ENCODE results near the gene PPP2R2C. TPM values are rescaled to one million over a fixed set of nuclear protein-coding genes. Genes with fewer than 3 reads are reported as not detected.

The PPP2R2C gene
- total RNA-seq, 6 experiments from 2014 or later: 0.14 to 0.25 (median 0.23) TPM; not detected in 2

DNA sequence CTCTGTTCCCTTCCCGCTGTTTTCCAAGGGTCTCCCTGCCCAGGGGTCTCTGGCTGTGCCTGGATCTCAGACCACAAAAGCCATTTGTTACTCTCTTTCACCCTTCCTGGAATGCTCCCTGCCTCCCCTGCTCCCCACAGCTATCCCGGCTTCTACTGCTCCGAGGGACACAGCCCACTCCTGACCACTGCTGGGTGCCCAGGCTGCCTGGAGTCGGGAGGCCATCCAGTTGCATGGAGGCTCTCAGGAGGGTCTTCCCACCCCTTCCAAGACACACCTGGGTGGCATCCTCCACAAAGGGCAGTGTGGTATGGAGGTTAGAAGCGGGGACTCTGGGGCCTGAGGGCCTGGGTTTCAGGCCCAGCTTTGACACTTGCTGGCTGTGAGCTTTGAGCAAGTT is 101.1 kb downstream of the PPP2R2C start:
- H3K9me3 Mint-ChIP-seq: no peaks in the 10 kb centered on the region

DNA sequence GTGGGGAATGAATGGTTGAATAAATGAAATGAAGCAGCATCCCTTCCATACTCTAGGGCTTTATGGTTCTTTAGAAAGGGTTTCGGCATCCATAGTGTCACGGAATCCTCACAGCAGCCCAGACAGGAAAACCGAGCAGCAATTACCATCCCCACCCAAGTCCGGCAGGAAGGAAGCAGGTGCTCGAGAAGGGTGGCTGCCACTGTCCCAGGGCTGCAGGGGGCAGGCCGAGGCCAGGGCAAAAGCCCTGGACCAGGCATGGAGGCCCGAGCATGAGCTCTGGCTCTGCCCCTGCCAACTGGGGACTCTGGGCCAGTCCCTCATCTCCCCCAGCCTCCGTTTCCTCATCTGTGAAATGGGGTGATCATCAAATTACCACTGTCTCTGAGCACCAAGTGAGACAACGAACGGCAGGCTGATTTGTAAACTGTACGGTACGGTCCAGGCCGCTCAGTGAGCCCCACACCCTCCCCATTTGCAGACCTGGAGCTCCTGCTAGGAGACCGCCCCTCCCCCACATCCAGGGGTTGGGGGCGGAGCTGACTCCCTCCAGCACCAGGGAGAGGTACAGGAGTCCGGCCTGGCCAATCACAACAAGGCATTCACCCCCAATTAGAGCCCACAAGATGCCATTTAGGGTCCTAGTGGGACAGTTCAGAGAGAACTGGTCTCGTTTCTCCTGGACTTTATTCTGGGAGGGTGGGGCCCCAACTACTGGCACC is 102.3 kb downstream of the PPP2R2C start:
- Mint-ChIP-seq H3K4me1 (ENCODE audit: low read depth) (no peaks in the 10 kb centered on the region), H3K27me3 (ENCODE audit: insufficient read depth) (peaks cover 42% of the 10 kb centered on the region), H3K4me3 (no peak overlapping the region), H3K27ac (no peak overlapping the region), H3K36me3 (ENCODE audit: low read depth) (no peaks in the 10 kb centered on the region), H3K9me3 (no peaks in the 10 kb centered on the region)
- DNase-seq: no peak
- TF ChIP-seq, protein P1, sequence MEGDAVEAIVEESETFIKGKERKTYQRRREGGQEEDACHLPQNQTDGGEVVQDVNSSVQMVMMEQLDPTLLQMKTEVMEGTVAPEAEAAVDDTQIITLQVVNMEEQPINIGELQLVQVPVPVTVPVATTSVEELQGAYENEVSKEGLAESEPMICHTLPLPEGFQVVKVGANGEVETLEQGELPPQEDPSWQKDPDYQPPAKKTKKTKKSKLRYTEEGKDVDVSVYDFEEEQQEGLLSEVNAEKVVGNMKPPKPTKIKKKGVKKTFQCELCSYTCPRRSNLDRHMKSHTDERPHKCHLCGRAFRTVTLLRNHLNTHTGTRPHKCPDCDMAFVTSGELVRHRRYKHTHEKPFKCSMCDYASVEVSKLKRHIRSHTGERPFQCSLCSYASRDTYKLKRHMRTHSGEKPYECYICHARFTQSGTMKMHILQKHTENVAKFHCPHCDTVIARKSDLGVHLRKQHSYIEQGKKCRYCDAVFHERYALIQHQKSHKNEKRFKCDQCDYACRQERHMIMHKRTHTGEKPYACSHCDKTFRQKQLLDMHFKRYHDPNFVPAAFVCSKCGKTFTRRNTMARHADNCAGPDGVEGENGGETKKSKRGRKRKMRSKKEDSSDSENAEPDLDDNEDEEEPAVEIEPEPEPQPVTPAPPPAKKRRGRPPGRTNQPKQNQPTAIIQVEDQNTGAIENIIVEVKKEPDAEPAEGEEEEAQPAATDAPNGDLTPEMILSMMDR (IDR thresholded peaks at IDR 0.05): no peak

More for the DNA sequence above, 101.1 kb downstream of the PPP2R2C start:
- H3K4me3 Mint-ChIP-seq: no peak overlapping the region
- TF ChIP-seq, protein P1 (IDR thresholded peaks at IDR 0.05): no peak
- H3K36me3 Mint-ChIP-seq (ENCODE audit: low read depth): no peaks in the 10 kb centered on the region
- H3K4me1 Mint-ChIP-seq (ENCODE audit: low read depth): no peaks in the 10 kb centered on the region
- H3K27me3 Mint-ChIP-seq (ENCODE audit: insufficient read depth): peaks cover 51% of the 10 kb centered on the region
- DNase-seq: no peak
- no peak overlapping the region for H3K27ac Mint-ChIP-seq

DNA sequence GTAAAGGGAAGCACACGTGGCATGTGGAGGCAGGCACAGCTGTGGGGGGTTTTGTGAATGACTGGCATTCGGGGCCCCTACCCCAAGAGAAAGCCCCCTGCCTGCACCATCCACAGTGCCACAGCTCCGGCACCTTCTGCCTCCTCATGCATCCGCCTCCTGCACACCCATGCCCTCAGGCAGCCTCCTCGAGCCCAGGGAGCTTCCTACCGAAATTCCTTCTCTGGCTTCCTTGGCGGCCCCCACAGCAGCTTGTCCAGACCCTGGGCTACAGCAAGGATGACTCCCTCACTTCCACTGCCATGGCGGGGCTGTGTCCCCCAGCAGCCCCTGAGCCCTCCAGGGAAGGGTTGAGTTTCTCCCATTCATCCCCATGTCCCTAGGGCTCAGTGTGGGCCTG is 102.9 kb downstream of the PPP2R2C start:
- Mint-ChIP-seq H3K36me3 (ENCODE audit: low read depth) (no peaks in the 10 kb centered on the region), H3K4me1 (ENCODE audit: low read depth) (no peaks in the 10 kb centered on the region), H3K9me3 (no peaks in the 10 kb centered on the region), H3K27ac (no peak overlapping the region), H3K27me3 (ENCODE audit: insufficient read depth) (peaks cover 42% of the 10 kb centered on the region), H3K4me3 (no peak overlapping the region)
- TF ChIP-seq, protein P1 (IDR thresholded peaks at IDR 0.05): no peak
- no peak for DNase-seq

DNA sequence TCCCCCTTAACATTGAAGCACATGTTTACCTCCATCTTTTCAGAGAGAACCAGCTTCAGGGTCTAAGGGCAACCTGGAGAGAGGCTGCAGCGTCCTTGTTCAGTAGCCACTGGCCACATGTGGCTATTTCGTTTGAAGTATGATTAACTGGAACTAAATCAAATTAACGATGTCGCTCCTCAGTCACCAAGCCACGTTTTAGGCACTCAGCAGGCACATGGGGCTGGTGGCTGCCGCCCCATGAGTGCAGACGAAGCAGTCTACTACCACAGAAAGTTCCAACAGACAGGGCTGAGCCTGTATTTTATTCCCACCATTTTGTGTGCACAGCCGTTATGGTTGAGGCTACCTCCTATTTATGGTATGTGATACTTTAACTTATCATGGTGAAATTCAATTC is 103.4 kb downstream of the PPP2R2C start:
- H3K4me3 Mint-ChIP-seq: no peak overlapping the region
- TF ChIP-seq, protein P1 (IDR thresholded peaks at IDR 0.05): no peak
- H3K27ac Mint-ChIP-seq: no peak overlapping the region
- no peaks in the 10 kb centered on the region for H3K36me3 Mint-ChIP-seq (ENCODE audit: low read depth)
- no peaks in the 10 kb centered on the region for H3K9me3 Mint-ChIP-seq
- no peaks in the 10 kb centered on the region for H3K4me1 Mint-ChIP-seq (ENCODE audit: low read depth)
- H3K27me3 Mint-ChIP-seq (ENCODE audit: insufficient read depth): peaks cover 46% of the 10 kb centered on the region
- DNase-seq: no peak

DNA sequence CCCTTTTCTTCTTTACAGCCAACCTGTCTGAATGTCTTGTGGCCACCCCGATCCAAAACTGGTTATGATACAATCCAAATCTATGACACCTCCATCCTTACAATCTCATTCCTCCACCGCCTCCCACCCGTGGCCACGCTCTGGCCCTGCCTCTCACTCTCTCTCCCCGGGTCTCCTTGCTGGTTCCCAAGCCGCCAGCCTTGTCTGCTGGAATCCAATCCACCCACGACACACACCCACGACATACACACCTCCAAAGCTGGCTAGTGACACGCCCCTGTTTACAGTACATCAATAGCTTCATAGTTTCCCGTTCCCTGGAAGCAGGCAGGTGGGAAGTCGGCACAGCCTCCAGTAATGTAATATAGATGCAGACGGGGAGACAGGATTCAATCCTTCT is 103.8 kb downstream of the PPP2R2C start:
- H3K27ac Mint-ChIP-seq: no peak overlapping the region
- H3K4me1 Mint-ChIP-seq (ENCODE audit: low read depth): no peaks in the 10 kb centered on the region
- H3K9me3 Mint-ChIP-seq: no peaks in the 10 kb centered on the region
- H3K4me3 Mint-ChIP-seq: no peak overlapping the region
- TF ChIP-seq, protein P1 (IDR thresholded peaks at IDR 0.05): no peak
- DNase-seq: no peak
- peaks cover 48% of the 10 kb centered on the region for H3K27me3 Mint-ChIP-seq (ENCODE audit: insufficient read depth)
- no peaks in the 10 kb centered on the region for H3K36me3 Mint-ChIP-seq (ENCODE audit: low read depth)

All from HFFc6 (cell line).